H1 (cell line): Measurements from ENCODE around the gene LTBP3. TPM values are rescaled to one million over a fixed set of nuclear protein-coding genes. Genes with fewer than 3 reads are reported as not detected.

Source experiments
- polyA plus RNA-seq, 7 experiments: library from polyadenylated mRNA; depleted of rRNA in 3 of 7; stranded (reverse) in 5 of 7; unstranded in 2 of 7; fragments of >200 nt in 5 of 7; fragments of 200-250 nt in 2 of 7; gene quantifications; 1 replicate in 5 of 7; 2 replicates in 1 of 7; 4 replicates in 1 of 7; pipeline versions ENCODE4 v1.2.1 to v1.2.3, GENCODE V29; 2011 to 2013; ENCODE audit warnings: missing spikeins in 2 of 7, mixed read lengths in 2 of 7
- total RNA-seq: library from RNA; stranded (reverse); fragmentation: NEBNext Ultra II Directional; extraction: Animal tissue kit (Norgen Biotek cat#: 25700); gene quantifications from 2 replicates; pipeline ENCODE4 v1.2.1, GENCODE V29; 2021
- TF ChIP-seq, protein P1 (sequence below): IDR thresholded peaks from 2 replicates; pipeline ENCODE4 v1.6.1; 2011; ENCODE audit warnings: low read length, improper control_type of control experiment

Gene LTBP3
- total and polyA plus RNA-seq, 2 of the 8 experiments (the other 6 are each of a cell fraction or from before 2014, with no cell fraction given), result 12.8 to 17.8 TPM

DNA sequence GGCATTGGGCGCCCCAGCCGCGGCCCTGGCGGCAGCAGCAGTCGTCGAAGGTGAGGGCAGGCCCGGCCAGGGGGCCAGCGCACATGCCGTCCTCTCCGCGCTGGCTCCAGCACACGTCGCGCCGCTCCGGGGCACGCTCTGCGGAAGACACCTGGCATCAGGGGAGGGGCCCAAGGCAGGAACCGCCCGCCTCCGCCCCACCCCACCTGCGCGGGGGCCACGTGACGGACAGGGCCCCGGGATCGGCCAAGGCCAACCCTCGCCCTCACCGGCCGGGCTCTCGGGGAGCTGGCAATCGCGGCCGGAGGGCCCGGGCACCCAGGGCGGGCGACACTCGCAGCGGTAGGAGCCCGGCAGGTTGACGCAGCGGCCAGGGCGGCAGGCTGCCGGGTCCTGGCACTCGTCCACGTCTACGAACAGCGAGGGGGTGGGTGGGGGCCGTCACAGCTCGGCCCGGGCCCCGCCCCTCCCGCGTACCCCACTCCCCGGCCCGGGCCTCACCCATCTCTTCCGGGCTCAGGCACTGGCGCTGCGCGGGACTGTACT is 18.3 kb downstream of the LTBP3 start (continued):
- TF ChIP-seq, protein P1, sequence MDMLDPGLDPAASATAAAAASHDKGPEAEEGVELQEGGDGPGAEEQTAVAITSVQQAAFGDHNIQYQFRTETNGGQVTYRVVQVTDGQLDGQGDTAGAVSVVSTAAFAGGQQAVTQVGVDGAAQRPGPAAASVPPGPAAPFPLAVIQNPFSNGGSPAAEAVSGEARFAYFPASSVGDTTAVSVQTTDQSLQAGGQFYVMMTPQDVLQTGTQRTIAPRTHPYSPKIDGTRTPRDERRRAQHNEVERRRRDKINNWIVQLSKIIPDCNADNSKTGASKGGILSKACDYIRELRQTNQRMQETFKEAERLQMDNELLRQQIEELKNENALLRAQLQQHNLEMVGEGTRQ, result peak; percentile 80
